Anterior cingulate cortex (tissue), 58 donors: ENCODE results near the gene PRSS36.
"Not testable (repeated sequence)": the region's sequence is repeated elsewhere in the genome, so short reads cannot be mapped to it uniquely, and the experiment has no call there.

Experiments used
- DNase-seq, 58 donors: peaks; one replicate each; lab custom pipeline; 2025; lab: John Stamatoyannopoulos, UW

Gene PRSS36

DNA sequence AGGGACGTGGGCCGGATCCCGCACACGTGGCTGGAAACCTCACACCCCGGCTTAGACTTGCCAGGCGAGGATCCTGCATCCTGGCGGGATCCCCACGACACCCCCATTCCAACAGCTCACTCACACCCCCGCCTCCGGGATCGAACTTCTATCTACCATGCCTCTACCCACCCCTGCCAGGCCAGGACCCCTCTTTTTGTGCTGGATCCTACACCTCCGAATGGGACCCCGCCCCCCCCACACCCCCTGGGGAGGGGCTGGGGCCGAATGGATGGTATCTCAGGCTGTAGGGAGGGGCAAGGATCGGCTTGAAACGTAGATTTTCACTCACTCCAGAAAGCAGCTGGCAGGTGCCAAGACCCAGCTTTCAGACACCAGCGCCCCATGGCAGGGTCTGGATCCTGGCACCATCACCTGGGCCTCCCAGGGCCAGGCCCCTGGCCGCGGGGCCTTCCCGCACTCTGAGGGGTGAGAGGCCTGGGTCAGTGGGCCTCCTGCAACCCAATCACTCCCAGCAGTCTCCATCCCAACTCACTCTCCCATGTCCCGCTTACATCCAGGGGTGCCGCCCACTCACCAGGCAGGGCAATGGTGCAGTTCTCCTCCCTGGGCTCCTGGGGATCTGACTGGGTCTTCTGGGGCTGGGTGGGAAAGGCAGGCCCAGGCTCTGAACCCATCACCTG is 6.7 kb downstream of the PRSS36 start:
- DNase-seq: no peak

DNA sequence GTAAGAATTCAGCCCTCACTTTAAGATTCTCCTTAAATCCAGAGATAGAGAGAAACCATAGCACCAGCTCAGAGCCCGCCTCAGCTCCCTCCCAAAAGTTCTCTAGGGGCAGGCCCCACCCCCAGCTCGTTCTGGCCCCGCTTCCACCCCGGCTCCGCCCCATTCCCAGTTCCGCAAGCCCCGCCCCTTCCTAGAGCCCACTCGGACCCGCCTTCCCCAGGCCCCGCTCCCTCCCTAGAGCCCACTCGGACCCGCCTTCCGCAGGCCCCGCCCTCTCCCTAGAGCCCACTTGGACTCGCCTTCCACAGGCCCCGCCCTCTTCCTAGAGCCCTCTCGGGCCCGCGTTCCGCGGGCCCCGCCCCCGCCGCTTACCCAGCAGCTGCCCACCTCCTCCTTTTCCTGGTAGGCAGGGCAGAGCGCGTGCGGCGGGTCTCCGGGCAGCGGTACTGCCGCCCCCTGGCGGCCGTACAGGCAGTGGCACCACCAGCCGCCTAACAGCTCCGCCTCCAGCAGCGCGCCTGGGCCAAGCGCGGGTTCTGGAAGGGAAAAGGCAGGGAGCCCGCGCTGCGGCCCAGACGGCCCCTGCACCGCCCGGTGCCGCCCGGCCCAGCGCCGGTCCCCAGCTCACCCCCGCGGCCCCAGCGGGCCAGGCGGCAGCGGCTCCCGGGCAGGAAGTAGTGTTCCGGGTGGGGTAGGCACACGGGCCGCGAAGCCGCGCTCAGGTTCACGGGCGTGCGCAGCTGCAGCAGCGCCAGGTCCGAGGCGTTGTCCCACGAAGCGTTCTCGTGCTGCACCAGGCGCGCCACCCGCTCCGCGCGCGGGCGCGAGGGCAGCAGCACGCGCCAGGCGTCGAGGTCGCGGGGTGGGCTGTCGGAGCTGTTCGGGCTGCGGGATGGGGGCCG is 7.5 kb downstream of the PRSS36 start:
- peak; percentile 32 to 99 (median 97) for DNase-seq

DNA sequence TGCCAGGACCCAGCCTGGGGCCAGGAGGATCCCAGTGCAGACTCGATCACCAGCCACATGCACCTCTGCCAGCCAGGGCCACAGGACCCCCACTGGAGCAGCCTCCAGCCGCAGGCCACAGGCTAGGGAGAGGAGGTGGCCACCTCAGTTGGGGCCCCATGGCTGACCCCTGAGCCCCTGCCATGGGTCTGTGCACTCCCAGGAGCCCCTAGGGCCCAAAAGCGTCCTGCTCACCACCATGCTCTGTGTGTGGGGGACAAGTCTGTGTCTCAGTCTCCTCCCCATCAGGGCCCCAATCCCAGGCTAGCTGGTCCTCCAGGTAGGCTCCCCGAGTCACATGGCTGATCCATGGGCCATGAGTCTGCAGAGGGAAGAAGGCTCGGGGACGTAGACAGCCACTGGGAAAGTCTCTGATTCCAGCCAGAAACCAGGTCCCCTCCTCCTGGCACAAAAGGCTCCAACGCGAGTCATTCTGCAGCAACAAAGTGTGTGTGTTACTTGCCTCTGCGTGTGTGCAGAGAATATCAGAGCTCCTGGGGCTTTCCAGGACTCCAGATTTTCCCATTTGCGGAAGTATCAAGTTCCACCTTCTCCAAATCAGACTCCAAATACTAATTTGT is 8.3 kb downstream of the PRSS36 start:
- peak in 13 of 58 donors; percentile 31 to 79 (median 48) for DNase-seq

DNA sequence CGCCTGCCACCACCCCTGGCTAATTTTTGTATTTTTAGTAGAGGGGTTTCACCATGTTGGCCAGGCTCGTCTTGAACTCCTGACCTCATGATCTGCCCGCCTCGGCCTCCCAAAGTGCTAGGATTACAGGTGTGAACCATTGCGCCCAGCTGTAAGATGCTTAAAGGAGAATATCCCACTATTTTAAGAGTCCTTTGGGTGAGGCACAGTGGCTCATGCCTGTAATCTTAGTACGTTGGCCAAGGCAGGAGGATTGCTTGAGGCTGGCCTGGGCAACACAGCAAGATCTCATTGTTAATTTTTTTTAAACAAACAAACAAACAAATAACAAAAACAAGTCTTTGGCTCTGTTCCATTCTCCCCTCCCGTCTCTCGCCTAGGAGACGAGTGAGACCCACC is 8.8 kb downstream of the PRSS36 start:
- not testable (repeated sequence) for DNase-seq

DNA sequence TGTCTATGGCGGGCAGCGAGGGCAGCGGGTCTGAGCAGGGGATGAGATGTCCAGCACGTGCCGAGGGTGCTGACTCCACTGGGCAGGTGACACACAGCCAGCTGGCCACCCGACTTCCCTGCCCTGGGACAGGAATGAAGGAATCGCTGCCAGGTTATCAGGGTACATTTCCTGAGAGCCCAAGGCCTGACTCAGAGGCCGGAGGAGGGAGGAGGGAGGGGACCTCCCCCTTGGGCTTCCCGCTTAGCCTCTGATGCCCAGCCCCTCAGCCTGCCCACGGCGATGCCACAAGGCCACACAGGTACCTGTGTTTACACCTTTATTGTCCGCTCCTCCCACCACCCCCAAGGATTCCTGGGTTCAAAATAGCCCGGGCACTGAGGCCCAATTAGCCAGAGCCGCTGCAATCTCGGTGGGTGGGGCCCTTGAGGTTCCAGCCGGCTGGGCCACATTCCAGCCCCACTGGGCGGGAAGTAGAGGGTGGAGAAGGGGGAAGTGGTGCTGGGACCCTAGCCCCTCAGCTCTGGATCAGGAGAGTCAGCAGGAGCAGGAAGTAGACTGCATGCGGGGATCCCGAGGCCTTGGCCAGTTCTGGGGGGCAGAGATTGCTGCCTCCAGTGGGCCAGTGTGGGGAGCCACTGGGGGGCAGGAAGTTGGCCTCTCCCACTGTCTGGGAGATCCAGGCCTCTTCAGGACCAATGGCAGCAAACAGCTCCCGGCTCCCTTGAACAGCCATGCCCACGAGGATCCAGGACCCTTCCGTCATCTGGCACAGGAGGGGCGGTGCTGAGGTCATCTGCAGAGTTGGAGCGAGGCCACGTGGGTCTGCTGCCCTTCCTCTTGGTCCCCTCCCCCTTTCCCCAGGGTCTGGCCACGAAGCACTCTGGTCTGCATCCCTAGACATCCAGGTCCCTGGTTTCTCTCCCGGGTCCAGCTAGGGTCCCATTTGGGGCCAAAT is 11.0 kb downstream of the PRSS36 start:
- DNase-seq: no peak

DNA sequence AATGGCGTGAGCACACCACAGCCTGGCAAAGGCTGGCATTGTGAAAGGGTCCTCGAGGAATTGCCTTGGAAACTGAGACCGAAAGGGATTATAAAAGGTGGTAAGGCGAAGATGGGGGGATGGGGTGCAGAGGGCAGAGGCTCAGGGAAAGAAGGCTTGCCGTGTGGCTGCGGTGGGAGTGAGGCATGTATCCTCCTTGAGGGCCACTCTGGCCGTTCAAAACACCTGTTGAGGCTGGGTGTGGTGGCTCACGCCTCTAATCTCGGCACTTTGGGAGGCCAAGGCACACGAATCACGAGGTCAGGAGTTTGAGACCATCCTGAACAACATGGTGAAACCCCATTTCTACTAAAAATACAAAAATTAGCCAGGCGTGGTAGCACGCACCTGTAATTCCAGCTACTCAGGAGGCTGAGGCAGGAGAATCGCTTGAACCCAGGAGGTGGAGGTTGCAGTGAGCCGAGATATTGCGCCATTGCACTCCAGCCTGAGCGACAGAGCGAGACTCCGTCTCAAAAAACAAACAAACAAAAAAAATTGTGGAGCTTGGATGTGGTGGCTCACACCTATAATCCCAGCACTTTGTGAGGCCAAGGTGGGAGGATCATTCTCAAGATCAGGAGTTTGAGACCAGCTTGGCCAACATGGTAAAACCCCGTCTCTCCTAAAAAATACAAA is 12.9 kb downstream of the PRSS36 start:
- DNase-seq: not testable (repeated sequence)

DNA sequence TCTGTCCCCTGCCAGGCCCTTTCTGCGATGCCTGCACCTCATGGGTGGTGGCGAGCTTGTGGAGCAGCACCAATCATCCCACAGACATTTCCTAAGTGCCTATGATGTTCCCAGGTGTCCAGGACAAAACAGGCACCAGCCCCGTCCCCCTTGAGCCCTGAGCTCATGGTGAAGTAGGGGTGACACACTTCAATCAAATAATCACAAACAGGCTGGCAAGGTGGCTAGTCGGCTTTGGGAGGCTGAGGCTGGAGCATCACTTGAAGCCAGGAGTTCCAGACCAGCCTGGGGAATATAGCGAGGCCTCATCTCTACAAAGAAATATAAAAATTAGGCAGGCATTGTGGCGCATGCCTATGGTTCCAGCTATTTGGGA is 13.6 kb downstream of the PRSS36 start:
- DNase-seq: no peak

DNA sequence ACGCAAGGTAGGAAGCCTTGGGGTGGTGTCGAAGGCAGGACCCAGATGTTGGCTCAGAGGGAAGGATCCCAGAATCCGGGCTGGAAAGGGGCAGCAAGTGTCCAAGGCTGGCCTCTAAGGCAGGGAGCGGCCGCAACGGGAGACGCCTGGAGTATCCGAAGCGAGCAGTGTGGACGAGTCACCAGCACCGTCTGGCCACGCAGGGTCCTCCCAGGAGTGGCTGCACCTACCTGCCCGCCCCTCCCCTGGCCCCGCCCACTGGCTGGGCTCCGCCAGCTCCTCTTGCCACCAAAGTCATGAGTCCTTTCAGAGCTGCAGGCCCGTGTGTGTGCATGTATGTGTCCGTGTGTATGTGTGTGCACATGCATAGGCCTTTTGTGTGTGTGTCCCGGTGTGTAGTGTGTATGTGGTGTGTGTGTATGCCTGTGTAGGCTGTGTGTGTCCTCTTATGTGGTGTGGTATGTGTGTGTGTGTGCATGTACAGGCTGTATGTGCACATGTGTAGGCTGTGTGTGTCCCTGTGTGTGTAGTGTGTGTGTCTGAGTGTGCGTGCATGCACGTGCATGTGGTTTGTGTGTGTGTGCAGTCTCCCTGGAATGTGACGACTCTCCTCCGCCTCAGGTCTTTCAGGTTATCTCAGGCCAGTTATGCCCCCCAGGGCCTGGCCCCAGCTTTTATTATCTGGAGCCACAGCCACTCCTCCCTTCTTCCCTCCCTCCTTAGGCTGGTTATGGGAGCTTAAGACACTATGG is 14.2 kb downstream of the PRSS36 start, which contains the start of gene PRSS8:
Gene PRSS8 (minus strand): TSS at position 193 of the 752 bp plus-strand sequence. CDS start 229 bp downstream, outside the sequence.
- DNase-seq: no peak

DNA sequence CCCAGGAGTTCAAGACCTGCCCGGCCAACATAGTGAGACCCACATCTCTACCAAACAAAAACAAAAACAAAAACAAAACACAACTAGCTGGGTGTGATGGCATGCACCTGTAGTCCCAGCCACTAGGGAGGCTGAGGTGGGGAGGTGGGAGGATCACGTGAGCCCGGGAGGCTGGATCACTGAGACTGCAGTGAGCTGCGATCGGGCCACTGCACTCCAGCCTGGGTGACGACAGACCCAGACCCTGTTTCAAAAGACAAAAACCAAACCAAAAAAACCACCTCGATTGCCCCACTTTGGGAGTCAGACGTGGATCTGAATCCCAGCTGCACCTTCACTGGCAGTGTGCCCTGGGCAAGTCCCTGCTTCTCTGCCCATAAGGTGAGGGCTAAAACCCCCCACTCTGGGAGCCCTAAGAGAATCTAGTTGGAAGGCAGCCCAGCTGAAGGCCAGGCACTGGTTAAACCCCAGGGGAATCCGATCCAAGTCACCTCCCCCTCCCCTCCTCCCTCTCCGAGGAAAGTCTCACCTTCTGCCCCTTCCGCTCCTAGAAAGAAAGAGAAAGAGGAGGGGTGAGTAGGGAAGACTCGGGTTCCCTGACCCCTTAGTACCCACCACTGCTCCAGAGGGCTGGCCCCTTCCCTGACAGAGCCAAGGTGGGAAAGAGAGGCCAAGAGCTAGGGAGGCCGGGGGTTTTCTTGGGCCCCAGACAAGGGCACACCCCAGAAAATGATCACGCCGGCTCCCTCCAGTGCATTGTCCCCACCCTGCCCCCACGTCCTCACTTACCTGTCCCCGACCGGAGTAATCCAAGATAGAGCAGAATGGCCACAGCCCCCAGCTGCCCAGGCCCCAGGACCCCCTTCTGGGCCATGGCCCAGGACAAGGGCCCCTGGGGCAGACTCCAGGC is 15.0 kb downstream of the PRSS36 start:
- no peak for DNase-seq

DNA sequence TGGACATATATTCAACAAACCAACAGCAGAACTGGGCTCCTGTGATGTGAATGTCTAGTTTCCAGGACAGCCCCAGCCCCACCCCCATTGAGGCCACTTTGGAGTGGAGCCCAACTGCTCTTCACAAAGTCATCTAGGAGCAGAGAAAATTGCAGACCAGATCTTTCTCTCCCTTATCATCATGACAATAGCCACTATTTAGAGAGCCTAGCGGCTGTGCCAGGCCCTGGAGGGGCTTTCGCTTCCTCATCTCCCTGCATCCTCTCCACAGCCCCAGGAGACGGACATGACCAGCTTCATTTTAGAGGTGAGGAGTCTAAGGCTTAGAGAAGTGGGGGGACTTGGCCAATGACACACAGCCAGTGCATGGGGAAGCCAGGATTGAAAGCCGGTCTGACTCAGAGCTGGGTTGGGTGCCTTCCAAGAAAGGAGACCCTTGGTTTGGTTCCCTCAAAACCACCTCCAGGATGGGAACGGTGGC is 15.7 kb downstream of the PRSS36 start:
- no peak for DNase-seq

DNA sequence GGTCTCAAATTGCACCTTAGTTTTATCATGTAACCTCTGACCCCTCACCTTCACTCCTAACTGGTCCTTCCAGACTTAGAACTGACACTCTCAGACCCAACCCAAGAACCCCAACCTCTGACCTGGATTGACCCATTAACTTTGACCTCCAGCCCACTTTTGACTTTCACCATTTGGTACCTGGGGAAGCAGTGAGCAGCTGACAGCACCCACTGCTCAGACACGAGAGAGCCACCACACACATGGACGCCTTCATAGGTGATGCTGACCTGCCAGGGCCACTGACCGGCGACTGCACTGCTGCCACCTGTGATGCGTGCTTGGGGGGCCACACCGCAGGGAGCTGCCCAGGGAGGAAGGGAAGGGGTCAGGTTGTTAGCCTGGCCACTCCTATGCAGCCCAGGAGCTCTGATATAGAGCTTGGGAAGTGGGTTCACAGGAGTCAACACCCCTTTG is 16.8 kb downstream of the PRSS36 start:
- DNase-seq: no peak

DNA sequence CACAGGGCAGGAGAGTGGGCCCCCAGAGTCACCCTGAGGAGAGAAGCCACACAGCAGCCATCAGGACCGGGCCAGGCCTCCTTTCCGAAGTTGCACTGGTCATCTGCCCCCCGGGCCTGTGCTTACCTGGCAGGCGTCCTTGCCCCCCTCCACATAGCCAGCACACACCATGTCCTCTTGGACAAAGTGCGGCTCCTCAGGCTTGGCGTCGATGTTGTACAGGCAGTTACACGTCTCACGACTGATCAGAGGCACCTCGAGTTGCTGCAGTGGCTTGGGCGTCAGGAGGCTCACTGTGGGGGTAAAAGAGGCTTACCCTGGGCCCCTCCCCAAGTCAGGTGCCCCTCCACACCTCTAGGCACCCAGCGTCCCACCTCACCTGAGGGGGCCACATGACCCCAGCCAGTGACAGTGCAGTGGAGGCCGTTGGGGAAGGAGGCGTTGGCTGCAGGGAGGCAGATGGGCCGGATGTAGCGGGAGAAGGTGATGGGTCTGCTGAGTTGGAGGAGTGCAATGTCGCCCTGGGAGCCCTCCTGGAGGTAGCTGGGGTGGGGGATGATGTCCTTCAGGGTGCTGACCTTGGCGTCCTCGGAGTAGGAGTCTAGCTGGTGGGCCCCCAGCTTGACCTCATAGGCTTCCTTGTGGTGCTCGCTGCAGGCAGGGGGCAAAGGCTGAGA is 17.4 kb downstream of the PRSS36 start:
- no peak for DNase-seq

DNA sequence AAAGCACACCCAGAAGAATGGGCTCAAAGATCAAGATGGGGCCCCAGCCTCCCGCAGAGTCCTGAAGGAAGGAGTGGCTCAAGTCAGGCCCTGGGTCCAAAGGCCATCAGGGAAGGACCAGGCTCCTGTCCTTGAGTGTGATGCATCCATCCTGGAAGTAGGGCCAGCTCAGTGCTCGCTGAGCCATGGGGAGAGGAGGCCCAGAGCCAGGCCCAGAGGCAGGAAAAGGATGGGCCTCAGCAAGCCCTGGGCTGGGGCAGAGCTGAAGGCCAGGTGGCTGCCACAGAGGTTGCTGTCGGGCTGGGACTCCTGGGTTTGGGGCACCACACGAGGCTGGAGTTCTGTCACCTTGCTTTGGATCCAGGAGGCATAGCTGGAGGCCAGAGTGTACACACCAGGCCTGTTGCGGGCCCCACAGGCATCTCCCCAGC is 18.0 kb downstream of the PRSS36 start:
- no peak for DNase-seq

DNA sequence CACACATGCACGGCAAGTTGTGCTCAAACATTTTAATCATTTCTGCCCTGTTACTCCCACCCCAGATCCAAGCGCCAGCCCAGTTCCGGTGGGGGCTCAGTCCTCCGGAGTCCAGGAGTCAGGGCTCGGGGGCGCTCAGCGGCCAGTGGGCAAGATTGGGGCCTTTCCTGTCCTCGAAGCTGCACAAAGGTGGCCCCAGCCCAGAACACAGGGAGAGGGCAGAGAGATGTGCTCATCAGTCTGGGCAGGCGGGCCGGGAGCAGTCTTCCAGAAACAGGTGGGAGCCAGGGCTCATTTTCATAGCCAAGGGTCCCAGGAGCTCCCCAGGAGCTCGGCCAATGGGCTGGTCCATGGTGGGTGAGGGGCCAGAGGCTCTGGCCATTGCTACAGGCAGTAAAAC is 18.4 kb downstream of the PRSS36 start:
- no peak for DNase-seq

DNA sequence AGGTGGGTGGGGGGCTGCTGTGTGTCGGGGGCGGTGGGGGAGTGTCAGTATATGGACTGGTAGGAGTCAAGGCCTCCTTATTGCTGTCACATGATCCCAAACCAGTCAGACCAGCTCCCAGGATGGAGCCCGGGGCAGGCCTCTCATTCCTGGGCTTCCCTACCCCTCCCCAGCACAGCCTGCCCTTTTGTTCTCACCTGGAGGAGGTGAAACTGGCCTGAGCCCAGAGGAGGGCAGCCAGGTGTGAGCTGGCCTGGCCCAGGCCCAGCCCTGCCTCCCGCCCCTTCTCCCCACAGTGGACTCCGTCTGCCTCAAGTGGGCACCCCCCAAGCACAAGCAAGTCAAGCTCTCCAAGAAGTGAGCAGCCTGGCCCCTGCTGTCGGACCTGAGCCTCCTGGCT is 19.0 kb downstream of the PRSS36 start:
- DNase-seq: no peak

DNA sequence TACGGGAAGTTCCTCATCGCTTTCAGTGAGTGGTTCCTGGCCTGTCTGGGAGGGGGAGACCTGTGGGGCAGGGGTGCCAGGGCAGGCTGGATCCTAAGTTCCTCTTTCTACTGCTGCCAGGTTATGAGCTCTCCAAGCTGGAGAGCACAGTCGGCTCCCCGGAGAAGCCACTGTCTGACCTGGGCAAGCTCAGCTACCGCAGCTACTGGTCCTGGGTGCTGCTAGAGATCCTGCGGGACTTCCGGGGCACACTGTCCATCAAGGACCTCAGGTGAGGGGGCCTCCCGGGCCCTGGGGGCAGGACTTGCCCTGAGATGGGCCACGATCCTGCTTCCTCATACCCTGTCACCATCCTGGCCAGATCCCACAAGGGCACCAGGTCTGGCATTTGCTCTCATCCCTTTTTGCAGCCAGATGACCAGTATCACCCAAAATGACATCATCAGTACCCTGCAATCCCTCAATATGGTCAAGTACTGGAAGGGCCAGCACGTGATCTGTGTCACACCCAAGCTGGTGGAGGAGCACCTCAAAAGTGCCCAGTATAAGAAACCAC is 19.5 kb downstream of the PRSS36 start:
- DNase-seq: no peak
